ENCODE results near the gene SPATS2.
"Not testable (repeated sequence)": the region's sequence is repeated elsewhere in the genome, so short reads cannot be mapped to it uniquely, and the experiment has no call there.

SPATS2 gene

DNA sequence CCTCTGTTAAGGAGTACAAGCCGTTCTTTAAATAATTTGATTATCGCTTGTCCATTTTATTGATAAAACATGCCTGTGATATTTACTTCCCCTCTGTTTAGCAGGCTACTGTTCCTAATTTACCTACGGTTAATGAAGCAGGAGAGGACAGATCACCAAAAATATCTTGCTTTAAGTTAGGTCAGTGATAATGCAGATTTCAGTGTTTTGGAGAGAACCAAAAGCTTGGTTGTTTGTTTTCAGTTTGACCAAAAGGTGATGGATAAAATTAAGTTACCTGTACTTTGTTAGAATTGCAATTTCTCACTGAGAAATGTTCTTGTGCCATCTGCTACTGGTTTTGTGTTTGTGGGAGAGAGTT lies 958 bp downstream of the SPATS2 start:
- TF ChIP-seq, protein P1, sequence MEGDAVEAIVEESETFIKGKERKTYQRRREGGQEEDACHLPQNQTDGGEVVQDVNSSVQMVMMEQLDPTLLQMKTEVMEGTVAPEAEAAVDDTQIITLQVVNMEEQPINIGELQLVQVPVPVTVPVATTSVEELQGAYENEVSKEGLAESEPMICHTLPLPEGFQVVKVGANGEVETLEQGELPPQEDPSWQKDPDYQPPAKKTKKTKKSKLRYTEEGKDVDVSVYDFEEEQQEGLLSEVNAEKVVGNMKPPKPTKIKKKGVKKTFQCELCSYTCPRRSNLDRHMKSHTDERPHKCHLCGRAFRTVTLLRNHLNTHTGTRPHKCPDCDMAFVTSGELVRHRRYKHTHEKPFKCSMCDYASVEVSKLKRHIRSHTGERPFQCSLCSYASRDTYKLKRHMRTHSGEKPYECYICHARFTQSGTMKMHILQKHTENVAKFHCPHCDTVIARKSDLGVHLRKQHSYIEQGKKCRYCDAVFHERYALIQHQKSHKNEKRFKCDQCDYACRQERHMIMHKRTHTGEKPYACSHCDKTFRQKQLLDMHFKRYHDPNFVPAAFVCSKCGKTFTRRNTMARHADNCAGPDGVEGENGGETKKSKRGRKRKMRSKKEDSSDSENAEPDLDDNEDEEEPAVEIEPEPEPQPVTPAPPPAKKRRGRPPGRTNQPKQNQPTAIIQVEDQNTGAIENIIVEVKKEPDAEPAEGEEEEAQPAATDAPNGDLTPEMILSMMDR (IDR thresholded peaks at IDR 0.05): no peak
- intact Hi-C loops (cut with DNase I; ENCODE audit: low total_unique reads): loop anchor here (5.0 kb wide), 1 partner anchor 374 kb away; the partner anchor contains the start of gene TMBIM6
- no peak for DNase-seq

DNA sequence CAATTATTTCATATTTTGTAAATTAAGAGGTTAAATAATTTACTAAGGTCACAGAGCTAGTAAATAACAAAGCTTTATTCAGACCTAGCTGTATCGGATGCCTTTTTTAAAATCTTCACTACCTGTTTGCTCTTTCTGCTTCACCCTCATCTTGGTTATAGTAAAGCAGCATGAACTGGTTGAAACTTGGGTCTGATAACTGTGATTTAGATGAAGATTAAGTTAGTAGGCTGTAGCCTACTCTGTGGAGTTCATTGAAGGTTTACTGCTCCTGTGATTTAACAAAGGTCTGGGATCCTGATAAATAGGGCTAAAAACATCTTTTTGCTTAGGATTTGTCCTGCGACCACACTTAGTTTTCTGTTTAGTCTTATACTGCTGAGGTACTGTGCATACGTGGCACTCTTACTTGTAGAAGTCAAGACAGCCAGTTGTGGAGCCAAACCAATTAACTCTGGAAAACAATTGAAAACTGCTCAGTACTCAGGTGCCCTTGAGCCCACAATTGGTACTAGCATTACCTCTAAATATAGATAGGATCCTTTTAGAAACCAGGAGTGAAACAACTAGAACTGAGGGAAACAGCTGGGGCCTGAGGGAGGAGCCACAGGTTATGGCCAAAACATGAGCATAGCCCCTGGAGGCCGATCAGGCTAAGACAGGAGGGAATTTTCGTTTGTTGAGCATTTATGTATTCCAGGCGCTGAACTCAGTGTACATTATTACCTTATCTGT lies 2.3 kb downstream of the SPATS2 start:
- DNase-seq: no peak
- TF ChIP-seq, protein P1 (IDR thresholded peaks at IDR 0.05): peak; percentile 27
- intact Hi-C loops (cut with DNase I; ENCODE audit: low total_unique reads): loop anchor here (5.0 kb wide), 1 partner anchor 373 kb away; the partner anchor contains the start of gene TMBIM6
- Histone ChIP-seq H3K36me3 (no peaks in the 10 kb centered on the region), H3K4me1 (peaks cover 0 to 28% (median 16%) of the 10 kb centered on the region in 4 donors), H3K4me3 (no peak overlapping the region), H3K27ac (peak overlapping the region; percentile 38 to 43), H3K27me3 (no peaks in the 10 kb centered on the region), H3K9me3 (no peaks in the 10 kb centered on the region)

More for the DNA sequence above, 958 bp downstream of the SPATS2 start:
- H3K27ac ChIP-seq: peak overlapping the region; percentile 82 to 90
- peaks cover 0 to 28% (median 16%) of the 10 kb centered on the region in 4 donors for H3K4me1 ChIP-seq
- H3K36me3 ChIP-seq: no peaks in the 10 kb centered on the region
- no peaks in the 10 kb centered on the region for H3K9me3 ChIP-seq
- H3K27me3 ChIP-seq: no peaks in the 10 kb centered on the region
- H3K4me3 ChIP-seq: peak overlapping the region; percentile 86 to 93

DNA sequence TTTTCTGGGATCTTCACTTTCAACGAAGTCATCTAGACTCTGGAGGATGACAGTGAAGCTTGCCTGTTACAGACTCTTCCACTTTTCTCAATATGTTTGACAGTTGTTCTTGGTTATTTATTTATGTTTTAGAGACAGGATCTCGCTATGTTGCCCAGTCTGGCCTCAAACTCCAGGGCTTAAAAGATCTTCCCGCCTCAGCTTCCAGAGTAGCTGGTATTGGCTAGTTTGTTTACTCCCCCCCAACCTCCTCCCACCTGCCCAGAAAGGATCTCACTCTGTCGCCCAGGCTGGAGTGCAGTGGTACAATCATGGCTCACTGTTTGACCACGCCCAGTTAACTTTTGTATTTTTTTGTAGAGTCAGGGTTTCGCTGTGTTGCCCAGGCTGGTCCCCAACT lies 3.3 kb downstream of the SPATS2 start:
- TF ChIP-seq, protein P1 (IDR thresholded peaks at IDR 0.05): no peak
- Histone ChIP-seq H3K27ac (no peak overlapping the region), H3K4me3 (no peak overlapping the region), H3K4me1 (peaks cover 0 to 27% (median 16%) of the 10 kb centered on the region in 4 donors), H3K9me3 (no peaks in the 10 kb centered on the region), H3K36me3 (no peaks in the 10 kb centered on the region), H3K27me3 (no peaks in the 10 kb centered on the region)
- DNase-seq: no peak
- intact Hi-C loops (cut with DNase I; ENCODE audit: low total_unique reads): no loop called here

DNA sequence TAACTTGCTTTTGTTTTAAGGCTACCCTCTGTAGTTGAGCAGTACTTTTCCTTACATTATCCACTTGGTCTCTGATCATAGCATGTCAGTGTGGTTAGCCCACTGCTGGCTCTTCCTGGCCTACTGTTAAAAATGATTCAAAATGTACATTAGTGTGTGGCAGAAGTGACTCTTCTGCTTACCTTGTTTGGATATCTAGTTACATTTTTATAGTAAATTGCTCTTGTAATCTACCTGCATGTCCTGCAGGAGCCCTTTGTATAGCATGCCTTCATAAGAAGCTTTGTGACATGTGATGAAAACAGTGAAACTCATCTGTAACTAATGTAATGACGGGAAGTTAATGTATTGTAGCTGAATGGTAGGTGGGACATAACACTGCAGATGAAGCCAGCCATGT lies 8.1 kb downstream of the SPATS2 start:
- TF ChIP-seq, protein P1 (IDR thresholded peaks at IDR 0.05): no peak
- Histone ChIP-seq H3K4me1 (no peaks in the 10 kb centered on the region), H3K27ac (no peak overlapping the region), H3K9me3 (no peaks in the 10 kb centered on the region), H3K36me3 (no peaks in the 10 kb centered on the region), H3K27me3 (no peaks in the 10 kb centered on the region), H3K4me3 (no peak overlapping the region)
- intact Hi-C loops (cut with DNase I; ENCODE audit: low total_unique reads): no loop called here
- no peak for DNase-seq

DNA sequence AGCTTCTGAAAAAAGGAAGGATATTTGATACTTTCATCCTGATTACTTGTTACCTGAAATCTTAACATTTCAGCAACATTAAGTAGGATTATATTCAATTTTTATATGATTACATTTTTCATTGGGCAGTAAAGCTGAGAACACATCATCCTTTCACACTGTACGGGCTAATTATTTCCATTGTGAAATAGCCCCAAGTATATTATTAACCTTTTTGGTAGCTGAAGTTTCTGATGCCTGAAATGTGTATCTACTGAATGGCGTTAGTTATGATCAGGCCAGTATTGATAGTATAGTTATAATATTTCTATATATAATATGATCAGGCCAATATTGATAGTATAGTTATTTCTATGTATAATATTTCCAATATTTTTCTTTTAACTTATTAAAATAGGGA lies 10.1 kb downstream of the SPATS2 start:
- DNase-seq: no peak
- no peaks in the 10 kb centered on the region for H3K27me3 ChIP-seq
- TF ChIP-seq, protein P1 (IDR thresholded peaks at IDR 0.05): no peak
- intact Hi-C loops (cut with DNase I; ENCODE audit: low total_unique reads): no loop called here
- H3K4me3 ChIP-seq: no peak overlapping the region
- no peaks in the 10 kb centered on the region for H3K36me3 ChIP-seq
- no peaks in the 10 kb centered on the region for H3K4me1 ChIP-seq
- no peaks in the 10 kb centered on the region for H3K9me3 ChIP-seq
- no peak overlapping the region for H3K27ac ChIP-seq

DNA sequence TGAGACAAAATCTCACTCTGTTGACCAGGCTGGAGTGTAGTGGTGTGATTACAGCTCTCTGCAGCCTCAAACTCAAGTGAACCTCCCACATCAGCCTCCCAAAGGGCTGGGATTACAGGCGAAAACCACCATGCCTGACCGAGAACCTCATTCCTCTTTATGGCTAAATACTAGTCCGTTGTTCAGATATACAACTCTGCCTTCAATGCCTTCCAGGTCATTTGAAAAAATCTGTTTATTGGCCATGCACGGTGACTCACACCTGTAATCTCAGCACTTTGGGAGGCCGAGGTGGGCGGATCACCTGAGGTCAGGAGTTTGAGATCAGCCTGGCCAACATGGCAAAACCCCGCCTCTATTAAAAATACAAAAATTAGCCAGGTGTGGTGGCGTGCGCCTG lies 12.9 kb downstream of the SPATS2 start:
- H3K36me3 ChIP-seq; H3K27ac ChIP-seq; H3K4me3 ChIP-seq; DNase-seq; intact Hi-C loops (cut with DNase I; ENCODE audit: low total_unique reads); H3K27me3 ChIP-seq; H3K4me1 ChIP-seq; H3K9me3 ChIP-seq: not testable (repeated sequence)
